CD14-positive monocyte (primary cell): Measurements from ENCODE around the gene MSRB3. TPM values are rescaled to one million over a fixed set of nuclear protein-coding genes. Genes with fewer than 3 reads are reported as not detected.

Experiments used
- DNase-seq, 3 donors: peaks; one replicate each; pipeline ENCODE4 v3.0.0-alpha.2; 2011 to 2022
- H2AFZ ChIP-seq: 2 replicates; pipeline ENCODE4 v1.6.0; 2012; ENCODE audit warnings: mild to moderate bottlenecking, low read depth, low read length, inconsistent platforms; ENCODE audit not compliant: insufficient read depth, poor library complexity, severe bottlenecking
- H3K27ac ChIP-seq, 2 donors: 1 replicate in 1 of 2; 2 replicates in 1 of 2; pipeline ENCODE4 v1.5.1; 2012 to 2013; ENCODE audit warnings: low read length in 2 of 2, control low read depth in 1 of 2, inconsistent platforms in 1 of 2, low read depth in 1 of 2, mild to moderate bottlenecking in 1 of 2
- H3K27me3 ChIP-seq, 2 donors: one replicate each; pipeline versions ENCODE4 v1.6.0 to v1.6.1; 2011 to 2013; ENCODE audit warnings: low read length in 2 of 2; ENCODE audit not compliant: control insufficient read depth in 2 of 2, insufficient read depth in 2 of 2
- H3K36me3 ChIP-seq, 2 donors: replicated peaks in 1 of 2; 1 replicate in 1 of 2; 2 replicates in 1 of 2; pipeline versions ENCODE4 v1.5.1 to v1.6.1; 2012 to 2013; ENCODE audit warnings: low read length in 2 of 2, control low read depth in 1 of 2, inconsistent platforms in 1 of 2, mild to moderate bottlenecking in 1 of 2; ENCODE audit not compliant: insufficient read depth in 2 of 2, control insufficient read depth in 1 of 2
- H3K4me1 ChIP-seq, 2 donors: 1 replicate in 1 of 2; 2 replicates in 1 of 2; pipeline versions ENCODE4 v1.5.1 to v1.6.1; 2012 to 2013; ENCODE audit warnings: low read length in 2 of 2, control low read depth in 1 of 2, inconsistent platforms in 1 of 2, mild to moderate bottlenecking in 1 of 2, moderate library complexity in 1 of 2; ENCODE audit not compliant: insufficient read depth in 2 of 2, control insufficient read depth in 1 of 2
- H3K4me2 ChIP-seq: replicated peaks from 2 replicates; pipeline ENCODE3; 2012; ENCODE audit warnings: low read length, moderate library complexity, mild to moderate bottlenecking; ENCODE audit not compliant: poor library complexity, severe bottlenecking; ENCODE audit errors: extremely low read depth
- H3K4me3 ChIP-seq, 3 experiments: fragments of 200-600 bp in 1 of 3; sonication (generic) in 1 of 3; replicated peaks in 1 of 3; 1 replicate in 2 of 3; 2 replicates in 1 of 3; pipeline ENCODE4 v1.5.1; 2011 to 2013; ENCODE audit warnings: low read length in 3 of 3, mild to moderate bottlenecking in 3 of 3, control low read depth in 2 of 3, low read depth in 2 of 3, inconsistent platforms in 1 of 3, moderate library complexity in 1 of 3
- H3K79me2 ChIP-seq: 2 replicates; pipeline ENCODE4 v1.6.0; 2012; ENCODE audit warnings: mild to moderate bottlenecking, control low read depth, inconsistent platforms, low read length, moderate library complexity; ENCODE audit not compliant: insufficient read depth
- H3K9ac ChIP-seq: 2 replicates; pipeline ENCODE4 v1.6.0; 2017; ENCODE audit warnings: low read length, mild to moderate bottlenecking; ENCODE audit not compliant: insufficient read depth, poor library complexity, severe bottlenecking
- H3K9me3 ChIP-seq, 2 donors: replicated peaks in 1 of 2; 1 replicate in 1 of 2; 2 replicates in 1 of 2; pipeline versions ENCODE4 v1.5.1 to v1.6.1; 2012 to 2013; ENCODE audit warnings: low read length in 2 of 2, control low read depth in 1 of 2; ENCODE audit not compliant: control insufficient read depth in 1 of 2, insufficient read depth in 1 of 2
- H4K20me1 ChIP-seq: 2 replicates; pipeline ENCODE4 v1.6.0; 2012; ENCODE audit warnings: mild to moderate bottlenecking, low read length, control low read depth, moderate library complexity; ENCODE audit not compliant: insufficient read depth
- H3K27ac Mint-ChIP-seq, 7 donors: one replicate each; pipeline ENCODE4 v1.8.0; 2020; ENCODE audit warnings: mild to moderate bottlenecking in 7 of 7, mixed read lengths in 7 of 7, moderate library complexity in 6 of 7, inconsistent platforms in 2 of 7
- H3K27me3 Mint-ChIP-seq, 3 donors: one replicate each; pipeline ENCODE4 v1.8.0; 2021 to 2022; ENCODE audit warnings: low read depth in 3 of 3, mild to moderate bottlenecking in 3 of 3, mixed read lengths in 3 of 3, moderate library complexity in 3 of 3, inconsistent platforms in 1 of 3
- H3K36me3 Mint-ChIP-seq, 2 donors: one replicate each; pipeline ENCODE4 v1.8.0; 2020; ENCODE audit warnings: mixed read lengths in 2 of 2, inconsistent platforms in 1 of 2, mild to moderate bottlenecking in 1 of 2
- H3K4me1 Mint-ChIP-seq: one replicate; pipeline ENCODE4 v1.8.0; 2020; ENCODE audit warnings: mild to moderate bottlenecking, mixed read lengths
- H3K4me3 Mint-ChIP-seq, 2 donors: one replicate each; pipeline ENCODE4 v1.8.0; 2020; ENCODE audit warnings: mild to moderate bottlenecking in 2 of 2, mixed read lengths in 2 of 2, moderate library complexity in 1 of 2
- H3K9me3 Mint-ChIP-seq, 7 donors: one replicate each; pipeline ENCODE4 v1.8.0; 2020 to 2022; ENCODE audit warnings: mixed read lengths in 7 of 7, mild to moderate bottlenecking in 6 of 7, moderate library complexity in 6 of 7, inconsistent platforms in 2 of 7
- WGBS: methylation state at CpG from one replicate; pipeline ENCODE4 v1.1.5; 2013; ENCODE audit warnings: missing lambda C conversion rate; ENCODE audit not compliant: insufficient coverage; 5-methylcytosine and 5-hydroxymethylcytosine counted together
- intact Hi-C, 2 donors: fragments of 100-400 bp; cut with micrococcal nuclease; formaldehyde crosslinking; loops; one replicate each; pipeline versions ENCODE4 v1.15.0 to v1.15.1; 2023
- polyA plus RNA-seq, 3 donors: library from polyadenylated mRNA; depleted of rRNA in 1 of 3; unstranded in 2 of 3; stranded (reverse) in 1 of 3; fragments of 300-500 nt in 2 of 3; fragments of >200 nt in 1 of 3; fragmentation: Illumina TruSeq in 2 of 3; gene quantifications; 1 replicate in 2 of 3; 2 replicates in 1 of 3; pipeline ENCODE4 v1.2.3, GENCODE V29; 2012 to 2021
- TF ChIP-seq, protein P1 (sequence below): fragments of 200-600 bp; IDR thresholded peaks from one replicate; pipeline ENCODE4 v1.8.0; 2022; ENCODE audit warnings: antibody characterized with exemption, mild to moderate bottlenecking

The MSRB3 gene
- polyA plus RNA-seq, 3 donors = 0.25 to 1.1 (median 1.0) TPM

GRCh38 chr12:65324551-65324950 is 46.1 kb downstream of the MSRB3 start:
- H3K4me1 Mint-ChIP-seq = no peaks in the 10 kb centered on the region
- intact Hi-C loops = no loop called here
- DNase-seq = no peak
- H2AFZ ChIP-seq = no peak overlapping the region
- H3K36me3 Mint-ChIP-seq = peaks cover 0 to 2% of the 10 kb centered on the region in 2 donors
- no peaks in the 10 kb centered on the region for H3K9me3 Mint-ChIP-seq
- TF ChIP-seq, protein P1, sequence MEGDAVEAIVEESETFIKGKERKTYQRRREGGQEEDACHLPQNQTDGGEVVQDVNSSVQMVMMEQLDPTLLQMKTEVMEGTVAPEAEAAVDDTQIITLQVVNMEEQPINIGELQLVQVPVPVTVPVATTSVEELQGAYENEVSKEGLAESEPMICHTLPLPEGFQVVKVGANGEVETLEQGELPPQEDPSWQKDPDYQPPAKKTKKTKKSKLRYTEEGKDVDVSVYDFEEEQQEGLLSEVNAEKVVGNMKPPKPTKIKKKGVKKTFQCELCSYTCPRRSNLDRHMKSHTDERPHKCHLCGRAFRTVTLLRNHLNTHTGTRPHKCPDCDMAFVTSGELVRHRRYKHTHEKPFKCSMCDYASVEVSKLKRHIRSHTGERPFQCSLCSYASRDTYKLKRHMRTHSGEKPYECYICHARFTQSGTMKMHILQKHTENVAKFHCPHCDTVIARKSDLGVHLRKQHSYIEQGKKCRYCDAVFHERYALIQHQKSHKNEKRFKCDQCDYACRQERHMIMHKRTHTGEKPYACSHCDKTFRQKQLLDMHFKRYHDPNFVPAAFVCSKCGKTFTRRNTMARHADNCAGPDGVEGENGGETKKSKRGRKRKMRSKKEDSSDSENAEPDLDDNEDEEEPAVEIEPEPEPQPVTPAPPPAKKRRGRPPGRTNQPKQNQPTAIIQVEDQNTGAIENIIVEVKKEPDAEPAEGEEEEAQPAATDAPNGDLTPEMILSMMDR = no peak
- H3K27me3 ChIP-seq = no peaks in the 10 kb centered on the region
- no peak overlapping the region for H3K4me3 Mint-ChIP-seq
- H3K9ac ChIP-seq = no peak overlapping the region
- no CpG with 5 or more reads among the region's 3 CpGs for WGBS
- H4K20me1 ChIP-seq = no peaks in the 10 kb centered on the region
- no peaks in the 10 kb centered on the region for H3K9me3 ChIP-seq
- H3K4me3 ChIP-seq = no peak overlapping the region
- no peak overlapping the region for H3K4me2 ChIP-seq
- no peaks in the 10 kb centered on the region for H3K4me1 ChIP-seq
- no peaks in the 10 kb centered on the region for H3K27me3 Mint-ChIP-seq
- H3K79me2 ChIP-seq = no peaks in the 10 kb centered on the region
- H3K36me3 ChIP-seq = no peaks in the 10 kb centered on the region
- H3K27ac Mint-ChIP-seq = no peak overlapping the region
- H3K27ac ChIP-seq = no peak overlapping the region

- H4K20me1 ChIP-seq = no peaks in the 10 kb centered on the region
- no peak overlapping the region for H3K9ac ChIP-seq
- H3K4me3 ChIP-seq = no peak overlapping the region
- peaks cover 0 to 2% of the 10 kb centered on the region in 2 donors for H3K36me3 Mint-ChIP-seq
- H3K4me2 ChIP-seq = no peak overlapping the region
- no peaks in the 10 kb centered on the region for H3K27me3 Mint-ChIP-seq
- H3K4me1 ChIP-seq = no peaks in the 10 kb centered on the region
- TF ChIP-seq, protein P1 = no peak
- H3K79me2 ChIP-seq = no peaks in the 10 kb centered on the region
- H3K9me3 ChIP-seq = no peaks in the 10 kb centered on the region
- H3K4me3 Mint-ChIP-seq = no peak overlapping the region
- intact Hi-C loops = no loop called here
- peaks cover 3% of the 10 kb centered on the region for H3K4me1 Mint-ChIP-seq
- WGBS = 80% methylated on average over 1 of the region's 5 CpGs
- no peak overlapping the region for H3K27ac ChIP-seq
- DNase-seq = no peak
- no peaks in the 10 kb centered on the region for H3K36me3 ChIP-seq
- H3K27me3 ChIP-seq = no peaks in the 10 kb centered on the region
- H2AFZ ChIP-seq = no peak overlapping the region
- H3K9me3 Mint-ChIP-seq = no peaks in the 10 kb centered on the region
- H3K27ac Mint-ChIP-seq = no peak overlapping the region
Observed at GRCh38 chr12:65325183-65325582, 46.7 kb downstream of the MSRB3 start.
